ENCODE data around the gene CYP26C1. TPM values are rescaled to one million over a fixed set of nuclear protein-coding genes. Genes with fewer than 3 reads are reported as not detected.
A peak's percentile ranks its signal among the peaks of the same experiment; 100 is the strongest.

Gene CYP26C1
- total and polyA plus RNA-seq, 2 of the 13 experiments (the other 11 are each of a cell fraction or from before 2014, with no cell fraction given), result 0.02 TPM; not detected in 1

- peak; percentile 87 for TF ChIP-seq ZNF609 (CRISPR knock-in tag; IDR thresholded peaks at IDR 0.05; ENCODE audit: borderline replicate concordance)
- no peak for TF ChIP-seq ZZZ3 (CRISPR knock-in tag; IDR thresholded peaks at IDR 0.05; ENCODE audit: borderline replicate concordance)
- TF ChIP-seq ZNF280D (CRISPR knock-in tag; IDR thresholded peaks at IDR 0.05), result no peak
- TF ChIP-seq RARA (CRISPR knock-in tag; IDR thresholded peaks at IDR 0.05), result peak; percentile 99
- TF ChIP-seq ZNF776 (CRISPR knock-in tag; IDR thresholded peaks at IDR 0.05), result no peak
- TF ChIP-seq DZIP1 (CRISPR knock-in tag; IDR thresholded peaks at IDR 0.05), result no peak
- peak; percentile 95 for TF ChIP-seq SOX5 (CRISPR knock-in tag; IDR thresholded peaks at IDR 0.05; ENCODE audit: borderline replicate concordance)
- TF ChIP-seq IKZF1 (IDR thresholded peaks at IDR 0.05), result no peak
- TF ChIP-seq MZF1 (CRISPR knock-in tag; IDR thresholded peaks at IDR 0.05; ENCODE audit: borderline replicate concordance), result no peak
- no peak for TF ChIP-seq ZNF883 (CRISPR knock-in tag; IDR thresholded peaks at IDR 0.05; ENCODE audit: not compliant biosample characterization)
- TF ChIP-seq ZNF761 (CRISPR knock-in tag; conservative IDR thresholded peaks at IDR 0.05), result no peak
- no peak for TF ChIP-seq HCFC1 (IDR thresholded peaks at IDR 0.05; ENCODE audit: low read depth, low read length)
- no peak for TF ChIP-seq ZNF891 (CRISPR knock-in tag; IDR thresholded peaks at IDR 0.05)
- TF ChIP-seq NAIF1 (CRISPR knock-in tag; IDR thresholded peaks at IDR 0.05; ENCODE audit: borderline replicate concordance), result no peak
- TF ChIP-seq ZBTB7A (CRISPR knock-in tag; IDR thresholded peaks at IDR 0.05), result no peak
- no peak for TF ChIP-seq MXD1 (CRISPR knock-in tag; IDR thresholded peaks at IDR 0.05)
- TF ChIP-seq ZNF510 (CRISPR knock-in tag; IDR thresholded peaks at IDR 0.05; ENCODE audit: low read depth), result no peak
- TF ChIP-seq ZNF260 (CRISPR knock-in tag; IDR thresholded peaks at IDR 0.05; ENCODE audit: borderline replicate concordance, low read depth), result no peak
- no peak for TF ChIP-seq SNRNP70 (IDR thresholded peaks at IDR 0.05; ENCODE audit: low read depth, low read length)
- TF ChIP-seq ZNF232 (CRISPR knock-in tag; IDR thresholded peaks at IDR 0.05; ENCODE audit: borderline replicate concordance), result peak; percentile 55; the same call in 1 of the 2 replicates
Observed at GRCh38 chr10:93106631-93107072, 46.1 kb downstream of the CYP26C1 start (continued).
